ENCODE results near the gene ZNF473. TPM values are rescaled to one million over a fixed set of nuclear protein-coding genes. Genes with fewer than 3 reads are reported as not detected.

ZNF473 gene
- total and polyA plus RNA-seq, 2 of the 13 experiments (the other 11 are each of a cell fraction or from before 2014, with no cell fraction given): 5.8 to 11.9 TPM

DNA sequence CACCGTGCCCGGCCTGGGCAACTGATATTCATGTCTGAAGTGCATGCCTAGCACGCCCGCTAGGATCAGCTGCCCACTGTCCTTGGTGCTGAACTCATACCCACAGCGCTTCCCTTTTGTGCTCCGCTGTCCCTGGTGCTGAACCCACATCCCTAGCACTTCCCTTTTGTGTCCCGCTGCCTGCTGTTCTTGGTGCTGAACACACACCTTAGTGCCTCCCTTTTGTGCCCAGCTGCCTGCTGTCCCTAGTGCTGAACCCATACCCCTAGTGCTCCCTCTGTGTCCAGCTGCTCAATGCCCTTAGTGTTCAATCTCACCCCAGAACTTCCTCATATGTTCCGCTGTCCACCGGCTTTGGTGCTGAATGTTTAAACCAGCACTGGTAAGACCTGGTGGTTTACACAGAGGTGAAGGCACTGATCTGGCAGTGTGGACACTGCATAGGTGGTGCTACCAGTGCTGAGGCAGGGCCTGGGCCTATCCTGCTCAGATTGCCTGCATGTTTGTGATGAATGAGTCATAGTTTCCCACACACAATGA lies 38.6 kb upstream of the ZNF473 start (continued):
- TF ChIP-seq, protein P1, sequence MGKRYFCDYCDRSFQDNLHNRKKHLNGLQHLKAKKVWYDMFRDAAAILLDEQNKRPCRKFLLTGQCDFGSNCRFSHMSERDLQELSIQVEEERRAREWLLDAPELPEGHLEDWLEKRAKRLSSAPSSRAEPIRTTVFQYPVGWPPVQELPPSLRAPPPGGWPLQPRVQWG (CRISPR knock-in tag; IDR thresholded peaks at IDR 0.05; ENCODE audit: borderline replicate concordance, low read depth): peak; percentile 99
- peak; percentile 98 for TF ChIP-seq ZFAT (CRISPR knock-in tag; conservative IDR thresholded peaks at IDR 0.05)
- TF ChIP-seq ZNF773 (CRISPR knock-in tag; IDR thresholded peaks at IDR 0.05; ENCODE audit: borderline replicate concordance): peak; percentile 100
- TF ChIP-seq DMAP1 (CRISPR knock-in tag; IDR thresholded peaks at IDR 0.05): peak; percentile 93; the same call in 1 of the 2 replicates
- TF ChIP-seq ZNF350 (CRISPR knock-in tag; IDR thresholded peaks at IDR 0.05; ENCODE audit: borderline replicate concordance, low read depth): peak; percentile 100
- TF ChIP-seq ZNF333 (CRISPR knock-in tag; IDR thresholded peaks at IDR 0.05; ENCODE audit: borderline replicate concordance): peak; percentile 100
- no peak for TF ChIP-seq ZFP62 (CRISPR knock-in tag; IDR thresholded peaks at IDR 0.05)
- TF ChIP-seq NR2F1 (CRISPR knock-in tag; IDR thresholded peaks at IDR 0.05): peak in 1 of 2 experiments; percentile 82; a peak in 1 of 4 replicates
- peak; percentile 90 for TF ChIP-seq XRCC5 (optimal IDR thresholded peaks at IDR 0.05; ENCODE audit: low read length)
- TF ChIP-seq ATF7-NPFF (CRISPR knock-in tag; IDR thresholded peaks at IDR 0.05; ENCODE audit: low read depth): peak; percentile 100
- TF ChIP-seq RELA (CRISPR knock-in tag; IDR thresholded peaks at IDR 0.05): peak; percentile 98
- no peak for TF ChIP-seq ZNF10 (CRISPR knock-in tag; IDR thresholded peaks at IDR 0.05; ENCODE audit: borderline replicate concordance, low read depth)
- TF ChIP-seq, protein P2, sequence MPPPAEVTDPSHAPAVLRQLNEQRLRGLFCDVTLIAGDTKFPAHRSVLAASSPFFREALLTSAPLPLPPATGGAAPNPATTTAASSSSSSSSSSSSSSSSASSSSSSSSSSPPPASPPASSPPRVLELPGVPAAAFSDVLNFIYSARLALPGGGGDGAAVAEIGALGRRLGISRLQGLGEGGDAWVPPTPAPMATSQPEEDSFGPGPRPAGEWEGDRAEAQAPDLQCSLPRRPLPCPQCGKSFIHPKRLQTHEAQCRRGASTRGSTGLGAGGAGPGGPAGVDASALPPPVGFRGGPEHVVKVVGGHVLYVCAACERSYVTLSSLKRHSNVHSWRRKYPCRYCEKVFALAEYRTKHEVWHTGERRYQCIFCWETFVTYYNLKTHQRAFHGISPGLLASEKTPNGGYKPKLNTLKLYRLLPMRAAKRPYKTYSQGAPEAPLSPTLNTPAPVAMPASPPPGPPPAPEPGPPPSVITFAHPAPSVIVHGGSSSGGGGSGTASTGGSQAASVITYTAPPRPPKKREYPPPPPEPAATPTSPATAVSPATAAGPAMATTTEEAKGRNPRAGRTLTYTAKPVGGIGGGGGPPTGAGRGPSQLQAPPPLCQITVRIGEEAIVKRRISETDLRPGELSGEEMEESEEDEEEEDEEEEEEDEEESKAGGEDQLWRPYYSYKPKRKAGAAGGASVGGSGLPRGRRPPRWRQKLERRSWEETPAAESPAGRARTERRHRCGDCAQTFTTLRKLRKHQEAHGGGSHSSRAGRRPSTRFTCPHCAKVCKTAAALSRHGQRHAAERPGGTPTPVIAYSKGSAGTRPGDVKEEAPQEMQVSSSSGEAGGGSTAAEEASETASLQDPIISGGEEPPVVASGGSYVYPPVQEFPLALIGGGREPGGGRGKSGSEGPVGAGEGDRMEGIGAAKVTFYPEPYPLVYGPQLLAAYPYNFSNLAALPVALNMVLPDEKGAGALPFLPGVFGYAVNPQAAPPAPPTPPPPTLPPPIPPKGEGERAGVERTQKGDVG (CRISPR knock-in tag; IDR thresholded peaks at IDR 0.05; ENCODE audit: borderline replicate concordance): peak; percentile 100
- peak; percentile 93 for TF ChIP-seq DRAP1 (CRISPR knock-in tag; IDR thresholded peaks at IDR 0.05)
- no peak for TF ChIP-seq PTBP1 (IDR thresholded peaks at IDR 0.05; ENCODE audit: low read depth, low read length, poor library complexity, severe bottlenecking)
- peak; percentile 98 for TF ChIP-seq GZF1 (CRISPR knock-in tag; IDR thresholded peaks at IDR 0.05)
- peak; percentile 97 for TF ChIP-seq THAP9 (CRISPR knock-in tag; IDR thresholded peaks at IDR 0.05; ENCODE audit: borderline replicate concordance)
- TF ChIP-seq ZNF660 (CRISPR knock-in tag; IDR thresholded peaks at IDR 0.05; ENCODE audit: borderline replicate concordance, low read depth): peak; percentile 99
- TF ChIP-seq, protein P3, sequence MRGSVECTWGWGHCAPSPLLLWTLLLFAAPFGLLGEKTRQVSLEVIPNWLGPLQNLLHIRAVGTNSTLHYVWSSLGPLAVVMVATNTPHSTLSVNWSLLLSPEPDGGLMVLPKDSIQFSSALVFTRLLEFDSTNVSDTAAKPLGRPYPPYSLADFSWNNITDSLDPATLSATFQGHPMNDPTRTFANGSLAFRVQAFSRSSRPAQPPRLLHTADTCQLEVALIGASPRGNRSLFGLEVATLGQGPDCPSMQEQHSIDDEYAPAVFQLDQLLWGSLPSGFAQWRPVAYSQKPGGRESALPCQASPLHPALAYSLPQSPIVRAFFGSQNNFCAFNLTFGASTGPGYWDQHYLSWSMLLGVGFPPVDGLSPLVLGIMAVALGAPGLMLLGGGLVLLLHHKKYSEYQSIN (CRISPR knock-in tag; IDR thresholded peaks at IDR 0.05; ENCODE audit: borderline replicate concordance): peak; percentile 100
- TF ChIP-seq ZIK1 (CRISPR knock-in tag; IDR thresholded peaks at IDR 0.05; ENCODE audit: borderline replicate concordance, low read depth): peak; percentile 100
- TF ChIP-seq ZNF564 (CRISPR knock-in tag; IDR thresholded peaks at IDR 0.05): peak; percentile 99
- peak; percentile 87 for TF ChIP-seq FOSL2 (CRISPR knock-in tag; IDR thresholded peaks at IDR 0.05)
